Upper lobe of left lung (tissue), 6 donors: Measurements from ENCODE around the gene MIPOL1. TPM values are rescaled to one million over a fixed set of nuclear protein-coding genes. Genes with fewer than 3 reads are reported as not detected.

Source experiments
- ATAC-seq, 2 donors: fragments of 200-7000 bp; cut with Tn5 transposase; one replicate each; pipeline ENCODE4 v1.9.1; 2022; ENCODE audit warnings: mild to moderate bottlenecking in 2 of 2, moderate library complexity in 2 of 2; ENCODE audit not compliant: low FRiP score in 2 of 2
- DNase-seq, 2 donors: peaks; one replicate each; pipeline ENCODE4 v3.0.0-alpha.2; 2019 to 2020
- H3K27ac ChIP-seq, 4 donors: fragments of 200-600 bp; sonication (generic); one replicate each; pipeline ENCODE4 v1.5.1; 2016 to 2019
- H3K27me3 ChIP-seq, 4 donors: fragments of 200-600 bp; sonication (generic); one replicate each; pipeline ENCODE4 v1.5.1; 2017 to 2019
- H3K36me3 ChIP-seq, 4 donors: fragments of 200-600 bp; sonication (generic); one replicate each; pipeline ENCODE4 v1.5.1; 2016 to 2019
- H3K4me1 ChIP-seq, 4 donors: fragments of 200-600 bp; sonication (generic); one replicate each; pipeline ENCODE4 v1.5.1; 2018 to 2019
- H3K4me3 ChIP-seq, 4 donors: fragments of 200-600 bp; sonication (generic); one replicate each; pipeline ENCODE4 v1.5.1; 2017 to 2019; ENCODE audit warnings: mild to moderate bottlenecking in 2 of 4, moderate library complexity in 1 of 4
- H3K9me3 ChIP-seq, 4 donors: fragments of 200-600 bp; sonication (generic); one replicate each; pipeline ENCODE4 v1.5.1; 2018 to 2019
- EP300 ChIP-seq, 4 donors: sonication (generic); formaldehyde crosslinking; IDR thresholded peaks; one replicate each; pipeline ENCODE4 v1.5.1; 2017; ENCODE audit warnings: antibody characterized with exemption in 4 of 4, control low read depth in 2 of 4
- POLR2A ChIP-seq, 4 donors: fragments of 450-650 bp; IDR thresholded peaks; one replicate each; pipeline ENCODE4 v1.5.1; 2016 to 2017; ENCODE audit warnings: antibody characterized with exemption in 4 of 4, mild to moderate bottlenecking in 2 of 4
- POLR2AphosphoS5 ChIP-seq, 2 donors: sonication (generic); formaldehyde crosslinking; IDR thresholded peaks; one replicate each; pipeline ENCODE4 v1.5.1; 2017; ENCODE audit warnings: antibody characterized with exemption in 2 of 2
- WGBS, 2 donors: methylation state at CpG; one replicate each; pipeline ENCODE4 v1.1.5; 2017 to 2018; 5-methylcytosine and 5-hydroxymethylcytosine counted together
- total RNA-seq, 6 donors: library from RNA; depleted of rRNA in 4 of 6; stranded (reverse); fragments of >200 nt in 4 of 6; gene quantifications; one replicate each; pipeline versions ENCODE4 v1.1.0 to v1.2.1, GENCODE V29; 2016 to 2021
- TF ChIP-seq, protein P1 (sequence below), 6 experiments: fragments of 450-650 bp in 4 of 6; fragments of 200-600 bp in 2 of 6; sonication (generic) in 2 of 6; IDR thresholded peaks; one replicate each; pipeline ENCODE4 v1.5.1; 2016 to 2019; ENCODE audit warnings: antibody characterized with exemption in 6 of 6
- donor health status: DM: no; HTN: no; CAD: no; lungs with moderate emphysema.
- donor health status: DM: no; HTN: yes; CAD: no; lungs with severe emphysema.

Gene MIPOL1
- total RNA-seq, 6 donors from 2014 or later, result 4.1 to 32.6 (median 8.4) TPM

DNA sequence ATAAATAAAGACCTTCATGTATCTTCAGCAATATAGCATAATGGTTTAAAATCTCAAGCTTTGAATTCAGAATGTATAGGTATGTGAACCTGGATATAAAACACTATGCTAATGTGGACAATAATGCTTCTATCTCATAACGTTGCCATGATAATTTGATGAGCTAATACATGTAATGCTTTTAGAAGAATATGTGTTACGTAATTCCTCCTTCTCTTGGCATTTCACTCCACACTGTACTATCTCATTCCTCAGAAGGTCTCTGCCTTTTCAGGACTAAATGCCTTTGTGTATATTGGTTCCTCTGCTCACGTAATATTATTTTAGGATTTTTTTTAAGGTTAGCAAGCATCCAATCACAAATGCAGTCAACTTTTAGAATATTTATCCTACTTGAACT, 310.8 kb downstream of the MIPOL1 start:
- Histone ChIP-seq H3K36me3 (no peaks in the 10 kb centered on the region), H3K27me3 (no peaks in the 10 kb centered on the region), H3K4me1 (no peaks in the 10 kb centered on the region), H3K9me3 (no peaks in the 10 kb centered on the region), H3K4me3 (no peak overlapping the region), H3K27ac (no peak overlapping the region)
- ATAC-seq (no peak), DNase-seq (no peak)
- WGBS, 2 donors, result 82 to 85% methylated on average over 3 of the region's 3 CpGs
- TF ChIP-seq EP300 (IDR thresholded peaks at IDR 0.05), result no peak
- no peak for TF ChIP-seq POLR2A (IDR thresholded peaks at IDR 0.05)
- TF ChIP-seq, protein P1, sequence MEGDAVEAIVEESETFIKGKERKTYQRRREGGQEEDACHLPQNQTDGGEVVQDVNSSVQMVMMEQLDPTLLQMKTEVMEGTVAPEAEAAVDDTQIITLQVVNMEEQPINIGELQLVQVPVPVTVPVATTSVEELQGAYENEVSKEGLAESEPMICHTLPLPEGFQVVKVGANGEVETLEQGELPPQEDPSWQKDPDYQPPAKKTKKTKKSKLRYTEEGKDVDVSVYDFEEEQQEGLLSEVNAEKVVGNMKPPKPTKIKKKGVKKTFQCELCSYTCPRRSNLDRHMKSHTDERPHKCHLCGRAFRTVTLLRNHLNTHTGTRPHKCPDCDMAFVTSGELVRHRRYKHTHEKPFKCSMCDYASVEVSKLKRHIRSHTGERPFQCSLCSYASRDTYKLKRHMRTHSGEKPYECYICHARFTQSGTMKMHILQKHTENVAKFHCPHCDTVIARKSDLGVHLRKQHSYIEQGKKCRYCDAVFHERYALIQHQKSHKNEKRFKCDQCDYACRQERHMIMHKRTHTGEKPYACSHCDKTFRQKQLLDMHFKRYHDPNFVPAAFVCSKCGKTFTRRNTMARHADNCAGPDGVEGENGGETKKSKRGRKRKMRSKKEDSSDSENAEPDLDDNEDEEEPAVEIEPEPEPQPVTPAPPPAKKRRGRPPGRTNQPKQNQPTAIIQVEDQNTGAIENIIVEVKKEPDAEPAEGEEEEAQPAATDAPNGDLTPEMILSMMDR (IDR thresholded peaks at IDR 0.05), result no peak
- no peak for TF ChIP-seq POLR2AphosphoS5 (IDR thresholded peaks at IDR 0.05)

DNA sequence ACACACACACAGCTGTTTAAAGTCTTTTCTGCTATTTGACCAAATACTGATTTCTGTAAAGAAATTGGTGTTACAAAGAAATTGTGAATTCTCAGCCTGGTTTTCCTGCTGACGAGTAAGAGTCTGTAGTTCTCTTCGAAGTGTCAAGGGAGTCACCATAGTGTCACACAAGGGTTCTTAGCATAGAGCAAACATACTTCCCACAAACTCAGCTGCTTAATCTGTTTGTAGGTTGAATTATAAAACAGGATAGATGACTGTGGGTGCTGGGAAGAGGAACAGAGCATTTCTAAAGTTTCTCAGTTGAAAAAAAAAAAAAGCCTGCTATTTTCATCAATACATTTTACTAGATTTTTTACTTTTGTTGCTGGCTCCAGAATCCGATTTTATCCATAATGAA, 314.4 kb downstream of the MIPOL1 start:
- no peak overlapping the region for H3K4me3 ChIP-seq
- DNase-seq (no peak), ATAC-seq (no peak)
- H3K4me1 ChIP-seq, result no peaks in the 10 kb centered on the region
- no peak overlapping the region for H3K27ac ChIP-seq
- no peaks in the 10 kb centered on the region for H3K36me3 ChIP-seq
- 71% methylated on average over 3 of the region's 3 CpGs for WGBS, 2 donors
- no peak for TF ChIP-seq POLR2AphosphoS5 (IDR thresholded peaks at IDR 0.05)
- TF ChIP-seq EP300 (IDR thresholded peaks at IDR 0.05), result no peak
- TF ChIP-seq POLR2A (IDR thresholded peaks at IDR 0.05), result no peak
- TF ChIP-seq, protein P1 (IDR thresholded peaks at IDR 0.05), result no peak
- H3K9me3 ChIP-seq, result no peaks in the 10 kb centered on the region
- H3K27me3 ChIP-seq, result no peaks in the 10 kb centered on the region

DNA sequence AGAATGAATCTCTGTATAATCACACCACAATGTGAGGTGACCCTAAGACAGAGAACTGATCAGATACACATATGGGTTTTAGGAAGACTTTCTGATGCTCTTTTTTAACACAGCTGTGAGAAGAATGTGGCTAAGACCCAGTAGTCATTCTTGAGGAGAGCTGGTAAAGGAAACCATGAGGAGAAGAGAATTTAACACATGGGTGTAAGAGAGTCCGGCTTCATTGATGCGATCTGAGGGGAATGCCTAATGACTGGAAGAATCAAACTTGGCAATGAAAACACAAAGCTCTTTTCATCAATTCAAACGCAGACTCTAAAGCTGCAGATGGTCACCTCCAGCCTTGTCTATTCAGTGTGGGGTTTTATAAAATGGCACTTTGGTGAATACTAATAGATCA, 318.0 kb downstream of the MIPOL1 start:
- 88 to 93% methylated on average over 3 of the region's 3 CpGs for WGBS, 2 donors
- ATAC-seq (no peak), DNase-seq (no peak)
- H3K27me3 ChIP-seq, result no peaks in the 10 kb centered on the region
- no peaks in the 10 kb centered on the region for H3K4me1 ChIP-seq
- no peaks in the 10 kb centered on the region for H3K36me3 ChIP-seq
- H3K4me3 ChIP-seq, result no peak overlapping the region
- no peaks in the 10 kb centered on the region for H3K9me3 ChIP-seq
- TF ChIP-seq, protein P1 (IDR thresholded peaks at IDR 0.05), result no peak
- TF ChIP-seq POLR2A (IDR thresholded peaks at IDR 0.05) (no peak), EP300 (IDR thresholded peaks at IDR 0.05) (no peak), POLR2AphosphoS5 (IDR thresholded peaks at IDR 0.05) (no peak)
- no peak overlapping the region for H3K27ac ChIP-seq

DNA sequence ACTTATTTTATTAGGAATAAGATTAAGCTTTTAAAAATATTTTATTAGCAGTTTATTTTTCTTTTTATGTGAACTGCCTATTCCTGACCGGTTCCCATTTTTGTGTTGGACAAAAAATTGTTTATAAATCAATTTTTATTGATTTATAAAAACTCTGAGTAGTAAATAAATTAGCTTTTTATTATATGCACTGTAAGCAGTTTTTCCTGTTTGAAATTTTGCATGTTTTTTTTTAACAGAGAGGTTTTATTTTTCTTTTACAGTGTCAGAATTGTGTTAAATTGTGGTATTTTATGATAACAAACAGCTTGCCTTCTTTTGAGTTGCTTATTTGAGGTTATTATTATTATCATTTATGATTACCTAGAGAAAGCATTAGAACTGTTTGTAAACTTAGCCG, 329.3 kb downstream of the MIPOL1 start:
- Histone ChIP-seq H3K27ac (no peak overlapping the region), H3K9me3 (no peaks in the 10 kb centered on the region), H3K27me3 (no peaks in the 10 kb centered on the region), H3K4me1 (no peaks in the 10 kb centered on the region), H3K36me3 (no peaks in the 10 kb centered on the region), H3K4me3 (no peak overlapping the region)
- no peak for DNase-seq
- WGBS, 2 donors, result 84 to 92% methylated on average over 2 of the region's 2 CpGs
- ATAC-seq, result no peak
- TF ChIP-seq EP300 (IDR thresholded peaks at IDR 0.05), result no peak
- TF ChIP-seq, protein P1 (IDR thresholded peaks at IDR 0.05), result no peak
- TF ChIP-seq POLR2A (IDR thresholded peaks at IDR 0.05), result no peak
- TF ChIP-seq POLR2AphosphoS5 (IDR thresholded peaks at IDR 0.05), result no peak

GRCh38 chr14:37539992-37540391, 342.3 kb downstream of the MIPOL1 start:
- Histone ChIP-seq H3K4me1 (no peaks in the 10 kb centered on the region), H3K27me3 (no peaks in the 10 kb centered on the region), H3K27ac (no peak overlapping the region), H3K4me3 (no peak overlapping the region), H3K36me3 (no peaks in the 10 kb centered on the region), H3K9me3 (no peaks in the 10 kb centered on the region)
- 91 to 100% methylated on average over 1 of the region's 1 CpG for WGBS, 2 donors
- no peak for ATAC-seq
- DNase-seq, result no peak
- TF ChIP-seq POLR2A (IDR thresholded peaks at IDR 0.05) (no peak), EP300 (IDR thresholded peaks at IDR 0.05) (no peak), POLR2AphosphoS5 (IDR thresholded peaks at IDR 0.05) (no peak)
- TF ChIP-seq, protein P1 (IDR thresholded peaks at IDR 0.05), result no peak
